ENCODE data around the gene HNRNPK.

Gene HNRNPK

DNA sequence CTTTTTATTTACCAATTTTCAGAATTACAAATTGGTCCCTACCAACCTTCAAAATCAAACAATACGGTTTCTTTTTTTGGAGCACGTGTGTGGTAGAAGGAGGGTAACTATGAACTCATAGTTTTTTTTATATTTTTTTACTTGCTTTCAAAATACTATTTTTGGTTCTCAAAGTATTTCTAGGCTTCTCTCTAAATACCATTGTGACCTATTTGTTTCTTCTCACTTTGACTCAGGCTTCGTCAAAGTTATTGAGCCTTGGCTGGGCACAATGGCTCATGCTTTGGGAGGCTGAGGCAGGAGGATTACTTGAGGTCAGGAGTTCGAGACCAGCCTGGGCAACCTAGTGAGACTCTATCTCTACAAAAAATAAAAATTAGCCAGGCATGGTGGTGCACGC is 47.2 kb downstream of the HNRNPK start:
- no peak for DNase-seq

DNA sequence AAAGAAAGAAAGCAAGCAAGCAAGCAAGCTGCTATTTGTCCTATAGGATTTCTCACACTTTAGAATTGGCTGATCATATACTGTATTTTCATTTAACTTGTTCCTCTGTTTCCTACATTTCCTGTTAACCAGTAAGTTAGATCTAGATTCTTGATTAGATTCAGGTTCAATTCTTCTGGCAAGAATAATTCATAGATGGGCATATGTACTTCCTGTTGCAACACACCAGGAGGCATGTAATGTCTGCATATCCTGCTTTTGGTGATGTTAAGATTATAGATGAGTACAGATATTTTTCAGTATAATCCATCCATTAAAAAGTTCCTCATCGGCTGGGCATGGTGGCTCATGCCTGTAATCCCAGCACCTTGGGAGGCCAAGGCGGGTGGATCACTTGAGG is 48.0 kb downstream of the HNRNPK start:
- DNase-seq, result no peak

DNA sequence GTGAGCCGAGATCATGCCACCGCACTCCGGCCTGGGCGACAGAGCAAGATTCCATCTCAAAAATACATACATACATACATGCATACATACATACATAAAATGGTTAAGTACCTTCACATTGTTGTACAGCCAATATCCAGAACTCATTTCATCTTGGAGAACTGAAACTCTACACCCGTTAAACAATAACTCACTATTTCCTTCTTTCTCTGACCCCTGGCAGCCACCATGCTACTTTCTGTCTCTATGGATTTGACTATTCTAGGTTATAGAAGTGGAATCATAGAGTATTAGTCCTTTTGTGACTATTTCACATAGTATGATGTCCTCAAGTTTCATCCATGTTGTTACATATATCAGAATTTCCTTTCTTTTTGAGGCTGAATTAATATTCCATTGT is 49.1 kb downstream of the HNRNPK start:
- DNase-seq, result no peak

DNA sequence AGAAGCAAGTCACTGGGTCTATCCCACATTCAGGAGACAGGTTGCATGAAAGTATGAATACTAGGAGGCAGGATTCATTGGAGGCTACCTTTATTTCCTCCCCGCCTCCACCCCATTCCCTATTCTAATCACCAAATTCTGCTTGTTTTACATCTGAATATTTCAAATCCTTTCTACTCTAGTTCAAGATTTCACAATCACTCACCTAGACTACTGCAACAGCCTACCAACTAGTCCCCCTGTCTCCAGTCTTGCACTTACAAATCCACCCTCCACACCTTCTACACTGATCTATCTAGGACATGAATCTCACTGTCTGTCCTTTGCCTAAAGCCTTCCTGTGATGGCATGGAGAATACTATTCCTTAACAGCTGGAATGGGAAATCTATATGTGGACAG is 52.4 kb downstream of the HNRNPK start:
- no peak for DNase-seq

DNA sequence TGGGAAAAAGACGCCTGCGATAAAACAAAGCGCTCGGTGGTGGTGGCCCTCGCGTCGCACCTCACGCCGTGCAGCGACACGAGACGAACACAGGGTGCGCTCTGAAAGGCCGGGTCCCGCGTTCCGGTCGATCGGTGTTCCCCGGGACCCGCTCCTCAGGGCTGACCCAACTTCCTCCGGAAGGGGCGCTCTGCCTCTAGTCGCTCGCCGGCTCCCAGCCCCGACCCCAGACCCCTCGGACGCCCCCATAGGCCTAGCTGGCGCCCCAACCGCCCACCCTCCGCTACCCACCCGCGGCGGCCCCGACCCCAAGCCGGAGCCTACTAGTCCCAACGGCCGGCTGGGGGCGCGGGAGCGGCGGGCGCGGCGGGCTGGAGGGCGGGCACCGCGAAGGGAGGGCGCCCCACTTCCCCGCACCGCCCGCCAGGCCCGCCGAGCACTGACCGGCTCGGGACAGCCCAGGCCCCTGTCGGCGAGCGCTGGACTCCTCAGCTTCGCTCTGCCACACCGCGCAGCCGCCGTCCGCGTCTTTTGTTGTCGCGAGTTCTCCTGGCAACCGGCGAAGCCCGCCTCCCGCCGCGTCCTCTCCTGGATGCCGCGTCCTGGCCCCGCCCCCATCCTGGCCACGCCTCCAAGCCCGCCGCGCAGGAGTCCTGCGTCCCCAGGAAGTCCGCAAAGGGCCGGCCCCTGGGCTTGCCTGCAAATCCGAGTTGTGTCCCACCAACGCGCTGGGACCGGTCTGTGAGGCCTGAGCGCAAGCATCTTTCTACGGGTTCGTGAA is 58.9 kb downstream of the HNRNPK start, which contains the start of gene KIF27:
Gene KIF27 (minus strand): TSS at position 506 of the 781 bp plus-strand sequence. CDS start 5,841 bp downstream, outside the sequence.
- peak; percentile 96 for DNase-seq

DNA sequence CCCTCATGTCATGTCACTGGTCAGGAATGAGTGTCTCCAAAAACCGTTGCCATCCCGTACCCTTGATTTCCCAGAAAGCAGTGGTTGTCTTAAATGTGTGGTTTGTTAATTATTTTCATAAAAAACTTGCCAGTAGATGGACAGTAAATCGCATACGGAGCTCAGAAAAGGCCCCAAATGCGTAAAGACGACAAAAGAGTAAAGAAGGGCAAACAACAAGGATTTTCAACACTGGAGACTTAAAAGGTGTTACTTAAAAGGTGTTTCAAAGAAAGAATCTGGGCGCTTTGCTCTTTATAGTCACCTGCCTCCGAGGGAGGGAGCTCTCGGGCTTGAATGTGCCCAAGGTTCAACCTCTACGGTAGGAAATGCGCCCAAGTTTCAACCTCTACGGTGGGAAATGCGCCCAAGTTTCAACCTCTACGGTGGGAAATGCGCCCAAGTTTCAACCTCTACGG is 59.5 kb downstream of the HNRNPK start:
- DNase-seq, result no peak

DNA sequence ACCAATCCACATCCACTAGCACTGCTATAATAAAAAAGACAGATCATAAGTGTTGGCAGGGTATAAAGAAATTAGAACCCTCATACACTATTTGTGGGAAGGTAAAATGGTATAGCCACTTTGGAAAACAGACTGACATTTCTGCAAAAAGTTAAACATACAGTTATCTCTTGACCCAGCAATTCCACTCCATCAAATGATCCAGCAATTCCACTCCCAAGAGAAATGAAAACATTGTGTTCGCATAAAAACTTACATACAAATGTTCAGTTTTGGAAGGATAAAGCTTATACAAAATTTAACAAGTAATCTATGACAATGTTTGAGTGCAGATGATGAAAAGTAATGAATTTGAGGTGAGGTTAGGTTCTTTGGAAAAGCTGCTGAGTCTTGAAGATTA is 60.9 kb downstream of the HNRNPK start:
- no peak for DNase-seq

Measured in CD4-positive, alpha-beta T cell treated with Interleukin-21 for 1 hour (primary cell).